ENCODE data around the gene ESR1. TPM values are rescaled to one million over a fixed set of nuclear protein-coding genes. Genes with fewer than 3 reads are reported as not detected.
"Not testable (repeated sequence)": the region's sequence is repeated elsewhere in the genome, so short reads cannot be mapped to it uniquely, and the experiment has no call there.

ESR1 gene
- total RNA-seq, 1 experiment from 2014 or later = 4.1 TPM

- Histone ChIP-seq H3K27ac (ENCODE audit: low read length) (no peak overlapping the region), H3K79me2 (ENCODE audit: low read length) (no peaks in the 10 kb centered on the region), H3K36me3 (ENCODE audit: insufficient read depth, low read length) (peaks cover 7% of the 10 kb centered on the region; the same call in 1 of the 2 replicates), H4K20me1 (ENCODE audit: insufficient read depth, low read depth, low read length) (no peaks in the 10 kb centered on the region), H3K4me3 (ENCODE audit: low read length) (no peak overlapping the region), H2AFZ (ENCODE audit: low read length) (no peak overlapping the region), H3K9me2 (replicated peaks; ENCODE audit: insufficient read depth, low read length) (no peaks in the 10 kb centered on the region), H3K27me3 (ENCODE audit: low read length) (no peaks in the 10 kb centered on the region), H3K4me1 (ENCODE audit: low read length) (no peaks in the 10 kb centered on the region), H3K4me2 (ENCODE audit: low read depth, low read length, poor library complexity, severe bottlenecking) (no peak overlapping the region), H3K9ac (ENCODE audit: low read length) (no peak overlapping the region), H3K9me3 (ENCODE audit: low read length) (peaks cover 7% of the 10 kb centered on the region)
- DNase-seq = no peak
Observed at GRCh38 chr6:152071318-152071717, 263.8 kb downstream of the ESR1 start.

- H3K4me1 ChIP-seq (ENCODE audit: low read length) = no peaks in the 10 kb centered on the region
- peaks cover 10% of the 10 kb centered on the region; the same call in 1 of the 2 replicates for H3K36me3 ChIP-seq (ENCODE audit: insufficient read depth, low read length)
- no peak overlapping the region for H3K9ac ChIP-seq (ENCODE audit: low read length)
- no peak overlapping the region for H3K4me3 ChIP-seq (ENCODE audit: low read length)
- no peak overlapping the region for H3K27ac ChIP-seq (ENCODE audit: low read length)
- H4K20me1 ChIP-seq (ENCODE audit: insufficient read depth, low read depth, low read length) = no peaks in the 10 kb centered on the region
- H3K9me2 ChIP-seq (replicated peaks; ENCODE audit: insufficient read depth, low read length) = no peaks in the 10 kb centered on the region
- no peak overlapping the region for H3K4me2 ChIP-seq (ENCODE audit: low read depth, low read length, poor library complexity, severe bottlenecking)
- no peak overlapping the region for H2AFZ ChIP-seq (ENCODE audit: low read length)
- no peaks in the 10 kb centered on the region for H3K27me3 ChIP-seq (ENCODE audit: low read length)
- no peak for DNase-seq
- peaks cover 9% of the 10 kb centered on the region for H3K9me3 ChIP-seq (ENCODE audit: low read length)
- H3K79me2 ChIP-seq (ENCODE audit: low read length) = no peaks in the 10 kb centered on the region
Observed at GRCh38 chr6:152071843-152072242, 264.4 kb downstream of the ESR1 start.

GRCh38 chr6:152076242-152076641 is 268.8 kb downstream of the ESR1 start:
- H3K9ac ChIP-seq (ENCODE audit: low read length); H3K79me2 ChIP-seq (ENCODE audit: low read length); H3K9me2 ChIP-seq (replicated peaks; ENCODE audit: insufficient read depth, low read length); H3K4me1 ChIP-seq (ENCODE audit: low read length); H4K20me1 ChIP-seq (ENCODE audit: insufficient read depth, low read depth, low read length); H3K4me3 ChIP-seq (ENCODE audit: low read length); H3K36me3 ChIP-seq (ENCODE audit: insufficient read depth, low read length); H3K9me3 ChIP-seq (ENCODE audit: low read length); DNase-seq; H3K27me3 ChIP-seq (ENCODE audit: low read length); H3K4me2 ChIP-seq (ENCODE audit: low read depth, low read length, poor library complexity, severe bottlenecking); H3K27ac ChIP-seq (ENCODE audit: low read length); H2AFZ ChIP-seq (ENCODE audit: low read length): not testable (repeated sequence)

- H3K27me3 ChIP-seq (ENCODE audit: low read length) = no peaks in the 10 kb centered on the region
- H2AFZ ChIP-seq (ENCODE audit: low read length) = no peak overlapping the region
- H3K9me3 ChIP-seq (ENCODE audit: low read length) = peaks cover 9% of the 10 kb centered on the region
- H3K4me2 ChIP-seq (ENCODE audit: low read depth, low read length, poor library complexity, severe bottlenecking) = no peak overlapping the region
- H3K79me2 ChIP-seq (ENCODE audit: low read length) = no peaks in the 10 kb centered on the region
- no peak for DNase-seq
- no peak overlapping the region for H3K4me3 ChIP-seq (ENCODE audit: low read length)
- H3K4me1 ChIP-seq (ENCODE audit: low read length) = no peaks in the 10 kb centered on the region
- H3K9ac ChIP-seq (ENCODE audit: low read length) = no peak overlapping the region
- H3K36me3 ChIP-seq (ENCODE audit: insufficient read depth, low read length) = peaks cover 10% of the 10 kb centered on the region; the same call in 1 of the 2 replicates
- H4K20me1 ChIP-seq (ENCODE audit: insufficient read depth, low read depth, low read length) = no peaks in the 10 kb centered on the region
- H3K27ac ChIP-seq (ENCODE audit: low read length) = no peak overlapping the region
- no peaks in the 10 kb centered on the region for H3K9me2 ChIP-seq (replicated peaks; ENCODE audit: insufficient read depth, low read length)
Observed at GRCh38 chr6:152078001-152078400, 270.5 kb downstream of the ESR1 start.

GRCh38 chr6:152078804-152079203 is 271.3 kb downstream of the ESR1 start:
- Histone ChIP-seq H3K9me3 (ENCODE audit: low read length) (peaks cover 9% of the 10 kb centered on the region), H3K27me3 (ENCODE audit: low read length) (no peaks in the 10 kb centered on the region), H3K79me2 (ENCODE audit: low read length) (no peaks in the 10 kb centered on the region), H3K4me3 (ENCODE audit: low read length) (no peak overlapping the region), H4K20me1 (ENCODE audit: insufficient read depth, low read depth, low read length) (no peaks in the 10 kb centered on the region), H2AFZ (ENCODE audit: low read length) (no peak overlapping the region), H3K4me1 (ENCODE audit: low read length) (no peaks in the 10 kb centered on the region), H3K9me2 (replicated peaks; ENCODE audit: insufficient read depth, low read length) (no peaks in the 10 kb centered on the region), H3K36me3 (ENCODE audit: insufficient read depth, low read length) (peaks cover 10% of the 10 kb centered on the region; the same call in 1 of the 2 replicates), H3K9ac (ENCODE audit: low read length) (no peak overlapping the region), H3K27ac (ENCODE audit: low read length) (no peak overlapping the region), H3K4me2 (ENCODE audit: low read depth, low read length, poor library complexity, severe bottlenecking) (no peak overlapping the region)
- DNase-seq = no peak

GRCh38 chr6:152085451-152085921 is 278.0 kb downstream of the ESR1 start:
- Histone ChIP-seq H3K4me2 (ENCODE audit: low read depth, low read length, poor library complexity, severe bottlenecking) (no peak overlapping the region), H3K9me2 (replicated peaks; ENCODE audit: insufficient read depth, low read length) (no peaks in the 10 kb centered on the region), H3K9me3 (ENCODE audit: low read length) (no peaks in the 10 kb centered on the region), H4K20me1 (ENCODE audit: insufficient read depth, low read depth, low read length) (no peaks in the 10 kb centered on the region), H3K36me3 (ENCODE audit: insufficient read depth, low read length) (no peaks in the 10 kb centered on the region), H3K27me3 (ENCODE audit: low read length) (no peaks in the 10 kb centered on the region), H3K27ac (ENCODE audit: low read length) (no peak overlapping the region), H3K4me3 (ENCODE audit: low read length) (no peak overlapping the region), H3K4me1 (ENCODE audit: low read length) (no peaks in the 10 kb centered on the region), H2AFZ (ENCODE audit: low read length) (no peak overlapping the region), H3K9ac (ENCODE audit: low read length) (no peak overlapping the region), H3K79me2 (ENCODE audit: low read length) (no peaks in the 10 kb centered on the region)
- no peak for DNase-seq

- no peaks in the 10 kb centered on the region for H3K36me3 ChIP-seq (ENCODE audit: insufficient read depth, low read length)
- no peak overlapping the region for H3K9ac ChIP-seq (ENCODE audit: low read length)
- H3K9me2 ChIP-seq (replicated peaks; ENCODE audit: insufficient read depth, low read length) = no peaks in the 10 kb centered on the region
- DNase-seq = no peak
- H3K4me2 ChIP-seq (ENCODE audit: low read depth, low read length, poor library complexity, severe bottlenecking) = no peak overlapping the region
- no peak overlapping the region for H2AFZ ChIP-seq (ENCODE audit: low read length)
- no peaks in the 10 kb centered on the region for H3K79me2 ChIP-seq (ENCODE audit: low read length)
- no peaks in the 10 kb centered on the region for H3K4me1 ChIP-seq (ENCODE audit: low read length)
- H3K4me3 ChIP-seq (ENCODE audit: low read length) = no peak overlapping the region
- no peak overlapping the region for H3K27ac ChIP-seq (ENCODE audit: low read length)
- no peaks in the 10 kb centered on the region for H4K20me1 ChIP-seq (ENCODE audit: insufficient read depth, low read depth, low read length)
- no peaks in the 10 kb centered on the region for H3K27me3 ChIP-seq (ENCODE audit: low read length)
- no peaks in the 10 kb centered on the region for H3K9me3 ChIP-seq (ENCODE audit: low read length)
Observed at GRCh38 chr6:152086223-152086873, 278.9 kb downstream of the ESR1 start.

- H3K4me2 ChIP-seq (ENCODE audit: low read depth, low read length, poor library complexity, severe bottlenecking) = no peak overlapping the region
- H2AFZ ChIP-seq (ENCODE audit: low read length) = no peak overlapping the region
Observed at GRCh38 chr6:152087096-152087495, 279.6 kb downstream of the ESR1 start.

More at GRCh38 chr6:152087096-152087495, 279.6 kb downstream of the ESR1 start:
- Histone ChIP-seq H3K79me2 (ENCODE audit: low read length) (no peaks in the 10 kb centered on the region), H3K9me3 (ENCODE audit: low read length) (no peaks in the 10 kb centered on the region), H3K4me3 (ENCODE audit: low read length) (no peak overlapping the region), H3K27me3 (ENCODE audit: low read length) (no peaks in the 10 kb centered on the region), H3K9me2 (replicated peaks; ENCODE audit: insufficient read depth, low read length) (no peaks in the 10 kb centered on the region), H3K27ac (ENCODE audit: low read length) (no peak overlapping the region), H4K20me1 (ENCODE audit: insufficient read depth, low read depth, low read length) (no peaks in the 10 kb centered on the region), H3K36me3 (ENCODE audit: insufficient read depth, low read length) (no peaks in the 10 kb centered on the region), H3K9ac (ENCODE audit: low read length) (no peak overlapping the region), H3K4me1 (ENCODE audit: low read length) (no peaks in the 10 kb centered on the region)
- DNase-seq = no peak

Data from Karpas-422 (cell line).